ENCODE measurements around the gene GLDN. TPM values are rescaled to one million over a fixed set of nuclear protein-coding genes. Genes with fewer than 3 reads are reported as not detected.
A peak's percentile ranks its signal among the peaks of the same experiment; 100 is the strongest.

Gene GLDN
- total and polyA plus RNA-seq, 5 experiments from 2014 or later = not detected

DNA sequence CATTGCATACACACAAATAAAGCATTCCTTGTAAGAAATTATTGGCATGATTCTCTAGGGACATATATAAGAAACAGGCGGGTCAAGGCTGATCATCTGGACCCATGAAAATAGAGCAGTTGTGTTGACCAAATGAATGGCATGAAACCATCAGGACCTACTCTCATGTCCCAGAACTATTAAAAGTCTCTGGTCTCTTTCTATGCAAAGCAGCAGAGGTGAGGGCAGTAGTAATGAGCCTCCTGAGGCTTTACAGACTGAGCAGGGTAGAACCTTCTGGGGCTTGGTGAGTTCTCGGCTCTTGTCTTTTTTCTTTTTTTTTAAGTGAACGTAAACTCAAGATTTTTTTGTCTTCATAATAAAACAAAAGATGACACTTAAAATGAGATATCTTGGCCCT lies 9.3 kb downstream of the GLDN start:
- no peak overlapping the region for H3K27ac Mint-ChIP-seq
- no peaks in the 10 kb centered on the region for H3K36me3 Mint-ChIP-seq
- no peak for ATAC-seq
- peaks cover 0 to 26% (median 16%) of the 10 kb centered on the region in 5 donors for H3K27me3 Mint-ChIP-seq
- POLR2A ChIA-PET = no interaction called here
- H3K4me3 Mint-ChIP-seq = no peak overlapping the region
- peaks cover 0 to 2% (median 0%) of the 10 kb centered on the region in 9 donors for H3K9me3 Mint-ChIP-seq
- DNase-seq = no peak
- H3K4me1 Mint-ChIP-seq = no peaks in the 10 kb centered on the region

- H3K27me3 Mint-ChIP-seq = peaks cover 0 to 26% (median 16%) of the 10 kb centered on the region in 5 donors
- no peak overlapping the region for H3K4me3 Mint-ChIP-seq
- POLR2A ChIA-PET = no interaction called here
- ATAC-seq = no peak
- H3K4me1 Mint-ChIP-seq = peaks cover 0 to 3% (median 1%) of the 10 kb centered on the region in 4 donors
- no peaks in the 10 kb centered on the region for H3K36me3 Mint-ChIP-seq
- no peak for DNase-seq
- peaks cover 0 to 2% (median 0%) of the 10 kb centered on the region in 9 donors for H3K9me3 Mint-ChIP-seq
- H3K27ac Mint-ChIP-seq = no peak overlapping the region
Measured at GRCh38 chr15:51353976-51354375, 12.5 kb downstream of the GLDN start.

DNA sequence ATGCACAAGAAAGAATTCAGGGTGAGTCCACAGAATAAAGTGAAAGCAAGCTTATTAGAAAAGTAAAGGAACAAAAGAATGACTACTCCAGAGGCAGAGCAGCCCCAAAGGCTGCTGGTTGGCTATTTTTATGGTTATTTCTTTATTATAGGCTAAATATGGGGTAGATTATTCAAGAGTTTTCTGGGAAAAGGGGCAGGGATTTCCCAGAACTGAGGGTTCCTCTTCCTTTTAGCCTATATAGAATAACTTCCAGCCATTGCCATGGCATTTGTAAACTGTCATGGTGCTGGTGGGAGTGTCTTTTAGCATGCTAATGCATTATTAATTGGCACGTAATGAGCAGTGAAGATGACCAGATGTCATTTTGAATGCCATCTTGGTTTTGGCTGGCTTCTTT lies 13.6 kb downstream of the GLDN start:
- peaks cover 0 to 3% (median 1%) of the 10 kb centered on the region in 4 donors for H3K4me1 Mint-ChIP-seq
- no peaks in the 10 kb centered on the region for H3K36me3 Mint-ChIP-seq
- peaks cover 0 to under 1% (median 0%) of the 10 kb centered on the region in 9 donors for H3K9me3 Mint-ChIP-seq
- POLR2A ChIA-PET = no interaction called here
- no peak overlapping the region for H3K27ac Mint-ChIP-seq
- ATAC-seq = no peak
- no peak for DNase-seq
- H3K4me3 Mint-ChIP-seq = no peak overlapping the region
- H3K27me3 Mint-ChIP-seq = peaks cover 0 to 26% (median 16%) of the 10 kb centered on the region in 5 donors

GRCh38 chr15:51356147-51356546 lies 14.7 kb downstream of the GLDN start:
- H3K36me3 Mint-ChIP-seq = no peaks in the 10 kb centered on the region
- POLR2A ChIA-PET = no interaction called here
- H3K9me3 Mint-ChIP-seq = no peaks in the 10 kb centered on the region

GRCh38 chr15:51356983-51357382 lies 15.5 kb downstream of the GLDN start:
- Mint-ChIP-seq H3K4me3 (no peak overlapping the region), H3K27ac (no peak overlapping the region), H3K4me1 (peaks cover 0 to 3% (median 1%) of the 10 kb centered on the region in 4 donors), H3K27me3 (peaks cover 0 to 14% (median 13%) of the 10 kb centered on the region in 5 donors), H3K36me3 (no peaks in the 10 kb centered on the region), H3K9me3 (no peaks in the 10 kb centered on the region)
- no peak for DNase-seq
- POLR2A ChIA-PET = no interaction called here
- no peak for ATAC-seq

More at GRCh38 chr15:51356147-51356546, 14.7 kb downstream of the GLDN start:
- Mint-ChIP-seq H3K4me3 (no peak overlapping the region), H3K27ac (no peak overlapping the region), H3K27me3 (peaks cover 0 to 22% (median 14%) of the 10 kb centered on the region in 5 donors), H3K4me1 (peaks cover 0 to 3% (median 1%) of the 10 kb centered on the region in 4 donors)
- ATAC-seq = no peak
- DNase-seq = no peak

DNA sequence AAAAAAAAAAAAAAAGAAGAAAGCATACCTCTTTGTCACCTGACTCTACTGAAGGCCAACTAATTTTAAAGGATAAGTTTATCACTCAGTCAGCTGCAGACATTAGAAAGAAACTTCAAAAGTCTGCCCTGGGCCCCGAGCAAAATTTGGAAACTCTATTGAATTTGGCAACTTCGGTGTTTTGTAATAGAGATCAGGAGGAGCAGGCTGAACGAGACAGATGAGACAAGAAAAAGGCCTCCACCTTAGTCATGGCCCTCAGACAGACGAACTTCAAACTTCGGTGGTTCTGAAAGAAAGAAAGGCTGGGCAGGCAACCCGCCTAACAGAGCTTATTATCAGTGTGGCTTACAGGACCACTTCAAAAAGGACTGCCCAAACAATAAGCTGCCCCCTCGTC lies 18.5 kb downstream of the GLDN start:
- no peak overlapping the region for H3K4me3 Mint-ChIP-seq
- ATAC-seq = no peak
- peaks cover 0 to 3% (median 1%) of the 10 kb centered on the region in 4 donors for H3K4me1 Mint-ChIP-seq

DNA sequence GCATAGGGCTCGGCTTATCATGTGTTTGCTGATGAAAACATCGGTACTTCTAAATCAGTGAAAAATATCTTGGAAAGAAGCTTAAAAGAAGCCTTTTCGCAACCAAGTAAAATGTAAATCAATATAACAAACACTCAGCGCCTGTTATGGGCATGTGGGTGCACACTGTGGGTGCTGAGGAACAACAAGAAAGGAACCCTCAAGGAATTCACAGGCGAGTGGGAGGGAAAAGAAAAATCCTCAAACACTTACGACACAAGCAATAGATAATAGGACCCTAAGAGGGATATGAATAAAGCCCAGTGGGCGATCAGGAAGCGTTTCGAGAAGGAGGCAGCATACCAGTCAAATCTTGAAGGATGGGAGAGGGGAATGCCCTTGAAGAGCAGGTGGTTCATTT lies 21.9 kb downstream of the GLDN start:
- POLR2A ChIA-PET = no interaction called here
- H3K27me3 Mint-ChIP-seq = peaks cover 0 to 2% (median 0%) of the 10 kb centered on the region in 5 donors
- no peak overlapping the region for H3K27ac Mint-ChIP-seq
- H3K9me3 Mint-ChIP-seq = no peaks in the 10 kb centered on the region
- H3K4me1 Mint-ChIP-seq = no peaks in the 10 kb centered on the region
- DNase-seq = no peak
- H3K36me3 Mint-ChIP-seq = no peaks in the 10 kb centered on the region
- ATAC-seq = no peak
- no peak overlapping the region for H3K4me3 Mint-ChIP-seq

More for the DNA sequence above, 18.5 kb downstream of the GLDN start:
- POLR2A ChIA-PET = interaction anchor here (0.7 kb wide), 1 partner anchor 100 kb away, joined by 3 read pairs; no protein-coding TSS in a partner anchor
- H3K27ac Mint-ChIP-seq = no peak overlapping the region
- no peaks in the 10 kb centered on the region for H3K9me3 Mint-ChIP-seq
- no peaks in the 10 kb centered on the region for H3K36me3 Mint-ChIP-seq
- no peak for DNase-seq
- peaks cover 0 to 3% (median 2%) of the 10 kb centered on the region in 5 donors for H3K27me3 Mint-ChIP-seq

DNA sequence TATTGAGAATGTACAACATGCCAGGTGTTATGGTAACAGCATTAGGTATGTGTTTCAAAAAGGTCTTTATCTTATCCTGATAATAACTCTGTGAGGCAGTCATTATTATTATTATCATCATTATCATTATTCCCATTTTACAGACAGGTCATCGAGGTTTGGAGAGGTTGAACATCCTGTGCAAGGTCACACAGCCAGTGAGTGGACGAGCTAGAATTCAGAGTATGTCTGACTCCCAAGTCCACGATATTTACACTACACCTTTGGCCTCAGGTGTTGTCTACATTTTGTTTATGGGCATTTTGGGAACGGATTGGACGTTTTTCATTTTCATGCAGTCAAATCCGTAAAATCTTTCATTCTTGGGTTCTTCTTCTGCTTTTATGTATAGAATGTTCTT lies 24.0 kb downstream of the GLDN start:
- Mint-ChIP-seq H3K27ac (no peak overlapping the region), H3K36me3 (no peaks in the 10 kb centered on the region), H3K4me1 (no peaks in the 10 kb centered on the region), H3K9me3 (no peaks in the 10 kb centered on the region), H3K27me3 (peaks cover 0 to 2% (median 0%) of the 10 kb centered on the region in 5 donors), H3K4me3 (no peak overlapping the region)
- POLR2A ChIA-PET = no interaction called here
- ATAC-seq (no peak), DNase-seq (no peak)

DNA sequence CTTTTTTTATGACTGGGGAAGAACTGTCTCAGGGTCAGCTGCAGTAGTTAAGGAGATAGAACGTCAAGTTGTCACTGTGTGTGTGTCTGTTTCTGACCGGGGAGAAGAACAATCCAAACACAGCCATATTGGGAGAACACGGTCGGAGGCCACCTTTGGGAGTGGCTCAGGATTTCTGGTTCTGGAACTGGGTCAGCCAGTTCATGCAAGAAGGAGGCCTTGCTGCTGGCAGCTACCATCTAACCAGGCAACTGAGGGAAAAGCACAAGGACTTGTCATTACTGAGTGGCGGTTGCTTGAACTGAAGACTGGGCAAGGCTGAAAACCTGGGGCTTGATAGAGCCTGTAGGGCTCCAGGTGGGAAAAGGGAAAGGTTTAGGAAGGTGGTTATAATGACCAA lies 24.6 kb downstream of the GLDN start:
- Mint-ChIP-seq H3K36me3 (no peaks in the 10 kb centered on the region), H3K27me3 (peaks cover 0 to 2% (median 0%) of the 10 kb centered on the region in 5 donors), H3K4me1 (no peaks in the 10 kb centered on the region), H3K4me3 (no peak overlapping the region), H3K9me3 (no peaks in the 10 kb centered on the region), H3K27ac (no peak overlapping the region)
- POLR2A ChIA-PET = no interaction called here
- DNase-seq (no peak), ATAC-seq (no peak)

GRCh38 chr15:51366920-51367319 lies 25.5 kb downstream of the GLDN start:
- no peaks in the 10 kb centered on the region for H3K36me3 Mint-ChIP-seq
- ATAC-seq = no peak
- no peaks in the 10 kb centered on the region for H3K9me3 Mint-ChIP-seq
- no peak for DNase-seq
- no peak overlapping the region for H3K4me3 Mint-ChIP-seq
- peaks cover 0 to 2% (median 0%) of the 10 kb centered on the region in 5 donors for H3K27me3 Mint-ChIP-seq
- POLR2A ChIA-PET = no interaction called here
- H3K27ac Mint-ChIP-seq = no peak overlapping the region
- no peaks in the 10 kb centered on the region for H3K4me1 Mint-ChIP-seq

GRCh38 chr15:51367322-51367976 lies 26.0 kb downstream of the GLDN start:
- DNase-seq (no peak), ATAC-seq (no peak)
- Mint-ChIP-seq H3K9me3 (no peaks in the 10 kb centered on the region), H3K4me3 (no peak overlapping the region), H3K4me1 (no peaks in the 10 kb centered on the region), H3K27me3 (peaks cover 0 to 2% (median 0%) of the 10 kb centered on the region in 5 donors), H3K27ac (peak overlapping the region in 1 of 10 donors; percentile 20), H3K36me3 (no peaks in the 10 kb centered on the region)
- POLR2A ChIA-PET = no interaction called here

- DNase-seq (no peak), ATAC-seq (no peak)
- Mint-ChIP-seq H3K27me3 (peaks cover 0 to 2% (median 0%) of the 10 kb centered on the region in 5 donors), H3K4me3 (no peak overlapping the region), H3K27ac (no peak overlapping the region), H3K4me1 (no peaks in the 10 kb centered on the region), H3K36me3 (no peaks in the 10 kb centered on the region), H3K9me3 (no peaks in the 10 kb centered on the region)
- POLR2A ChIA-PET = no interaction called here
Measured at GRCh38 chr15:51368307-51368706, 26.9 kb downstream of the GLDN start.

GRCh38 chr15:51368751-51369450 lies 27.4 kb downstream of the GLDN start:
- no peak for DNase-seq
- H3K9me3 Mint-ChIP-seq = no peaks in the 10 kb centered on the region
- ATAC-seq = no peak
- no peaks in the 10 kb centered on the region for H3K36me3 Mint-ChIP-seq
- no peak overlapping the region for H3K4me3 Mint-ChIP-seq
- POLR2A ChIA-PET = no interaction called here
- H3K4me1 Mint-ChIP-seq = no peaks in the 10 kb centered on the region
- no peak overlapping the region for H3K27ac Mint-ChIP-seq
- H3K27me3 Mint-ChIP-seq = peaks cover 0 to 2% (median 0%) of the 10 kb centered on the region in 5 donors
